CD4-positive, alpha-beta T cell treated with Interleukin-6 at 100 ng/mL for 8 hours (primary cell): ENCODE data around the gene UPK3BL2.
"Not testable (repeated sequence)": the region's sequence is repeated elsewhere in the genome, so short reads cannot be mapped to it uniquely, and the experiment has no call there.

Experiments
- DNase-seq: peaks from one replicate; pipeline ENCODE4 v3.0.0-alpha.2; 2020; ENCODE audit warnings: mixed read lengths, low spot score

UPK3BL2 gene

DNA sequence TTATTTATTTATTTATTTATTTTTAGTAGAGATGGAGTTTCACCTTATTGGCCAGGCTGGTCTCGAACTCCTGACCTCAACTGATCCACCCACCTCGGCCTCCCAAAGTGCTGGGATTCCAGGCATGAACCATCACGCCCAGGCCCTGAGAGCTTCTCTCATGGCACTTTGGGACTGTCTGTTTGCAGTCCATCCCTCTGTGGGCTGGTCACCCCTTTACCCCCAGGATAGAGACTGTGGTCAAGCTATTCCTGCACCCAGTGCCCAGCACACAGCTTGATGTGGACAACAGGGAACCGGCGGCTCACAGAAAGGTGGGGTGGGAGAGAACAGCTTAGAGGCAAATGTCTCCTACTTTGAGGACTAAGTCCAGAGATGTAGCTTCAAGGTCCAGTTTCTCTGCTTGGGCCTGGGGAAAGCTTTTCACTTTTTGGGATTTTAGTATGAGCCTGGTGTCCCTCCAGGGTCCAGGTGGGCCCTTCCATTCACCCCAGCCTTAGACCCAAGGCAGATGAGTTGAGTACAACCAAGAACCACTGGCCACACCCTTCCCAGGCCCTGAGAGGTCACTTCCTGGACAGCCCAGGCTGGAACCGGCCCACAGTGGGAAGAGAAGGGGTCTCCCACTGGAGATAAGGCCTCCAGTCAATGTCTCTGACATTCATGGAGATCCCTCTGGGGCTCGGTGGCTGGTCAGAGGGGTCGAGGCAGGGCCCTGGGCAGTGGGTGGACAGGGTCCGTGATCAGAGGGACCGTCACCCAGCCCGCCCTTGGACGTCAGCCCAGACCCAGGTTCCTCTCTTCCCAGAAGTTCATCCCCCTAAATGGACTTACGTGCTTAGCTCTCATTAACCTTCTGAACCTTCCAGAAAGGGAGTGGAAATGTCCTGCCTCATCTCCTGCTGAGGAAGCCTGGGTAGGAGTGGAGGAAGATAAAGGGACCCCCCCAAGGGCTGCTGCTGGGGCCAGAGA, 15.4 kb downstream of the UPK3BL2 start:
- not testable (repeated sequence) for DNase-seq

DNA sequence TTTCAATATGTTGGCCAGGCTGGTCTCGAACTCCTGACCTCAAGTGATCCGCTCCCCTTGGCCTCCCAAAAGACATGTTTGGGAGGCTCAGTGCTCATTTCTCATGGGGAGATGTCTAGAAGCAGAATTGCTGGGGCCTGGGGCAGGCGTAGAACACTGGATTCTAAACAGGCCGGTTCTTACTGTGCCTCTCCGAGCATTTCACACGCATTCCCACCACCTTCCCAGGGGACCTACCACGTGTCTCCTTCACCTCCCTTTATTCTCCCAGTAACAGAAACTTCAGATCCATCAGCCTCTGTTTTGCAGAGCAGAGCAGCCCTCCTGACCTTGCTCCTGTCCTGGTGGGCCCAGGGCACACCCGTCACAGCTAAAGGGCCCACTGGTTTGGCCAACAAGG, 16.3 kb downstream of the UPK3BL2 start:
- DNase-seq = not testable (repeated sequence)

DNA sequence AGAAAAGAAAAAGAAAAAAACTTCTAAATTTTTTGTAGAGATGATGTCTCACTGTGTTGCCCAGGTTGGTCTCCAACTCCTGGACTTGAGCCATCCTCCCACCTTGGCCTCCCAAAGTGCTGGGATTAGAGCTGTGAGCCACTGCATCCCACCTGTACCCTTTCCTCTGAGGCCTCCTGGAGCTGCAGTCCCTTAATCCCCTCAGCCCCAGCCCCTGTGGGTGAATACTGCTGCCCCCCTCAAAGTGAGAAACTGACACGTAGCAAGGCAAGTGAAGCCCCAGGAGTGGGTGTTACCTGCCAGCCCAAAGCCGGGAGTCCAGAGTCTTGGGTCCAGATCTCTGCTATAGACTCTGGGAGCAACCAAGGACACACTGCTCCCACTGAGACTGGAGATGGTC, 18.7 kb downstream of the UPK3BL2 start:
- not testable (repeated sequence) for DNase-seq

DNA sequence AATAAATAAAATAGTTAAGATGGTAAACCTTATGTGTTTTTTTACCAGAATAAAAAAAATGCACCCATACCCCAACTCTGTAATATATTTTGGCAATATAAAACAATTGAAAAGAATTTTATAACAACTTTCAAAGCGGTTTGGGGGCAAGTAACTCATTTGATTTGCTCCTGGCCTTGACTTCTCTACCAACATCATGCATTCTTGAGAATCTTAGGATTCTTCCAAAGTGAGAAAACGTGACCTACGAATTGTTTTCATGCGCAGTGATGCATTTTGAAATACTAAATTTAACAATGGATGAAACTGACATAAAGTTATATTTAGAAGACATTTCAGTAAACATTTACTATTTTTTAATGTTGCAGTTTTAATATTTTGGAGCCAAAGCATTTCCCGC, 22.7 kb downstream of the UPK3BL2 start:
- DNase-seq = not testable (repeated sequence)

DNA sequence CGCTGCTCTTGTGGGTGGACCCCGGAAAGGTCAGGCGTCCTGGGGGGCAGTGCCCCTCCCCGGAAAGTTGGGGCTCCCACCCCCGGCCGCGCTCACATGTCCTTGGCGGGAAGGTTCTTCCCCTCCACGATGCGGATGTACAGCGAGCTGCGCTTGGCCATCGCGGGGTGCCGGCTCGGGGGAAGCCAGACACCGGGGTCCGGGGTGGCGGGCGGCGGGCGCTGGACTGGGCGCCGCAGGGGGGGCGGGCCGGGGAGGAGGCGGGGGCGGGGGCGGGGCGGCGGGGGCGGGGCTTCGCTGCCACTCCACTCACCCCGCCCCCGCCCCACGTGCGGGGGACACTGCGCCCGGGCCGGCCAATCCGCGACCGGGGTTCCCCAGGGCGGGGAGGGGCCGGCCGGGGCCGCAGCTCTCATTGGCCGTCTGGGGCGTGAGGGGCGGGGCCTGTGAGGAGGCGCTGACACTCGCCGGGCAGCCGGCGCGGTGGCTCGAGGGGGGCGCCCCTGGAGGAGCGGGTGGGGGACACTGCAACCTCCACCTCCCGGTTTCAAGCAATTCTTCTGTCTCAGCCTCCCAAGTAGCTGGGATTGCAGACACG, 25.8 kb downstream of the UPK3BL2 start, which contains the start of gene RASA4B:
RASA4B (minus strand) TSS at position 228 of the 598 bp plus-strand sequence; CDS start at position 161, 67 bp downstream.
- DNase-seq = peak; percentile 8

DNA sequence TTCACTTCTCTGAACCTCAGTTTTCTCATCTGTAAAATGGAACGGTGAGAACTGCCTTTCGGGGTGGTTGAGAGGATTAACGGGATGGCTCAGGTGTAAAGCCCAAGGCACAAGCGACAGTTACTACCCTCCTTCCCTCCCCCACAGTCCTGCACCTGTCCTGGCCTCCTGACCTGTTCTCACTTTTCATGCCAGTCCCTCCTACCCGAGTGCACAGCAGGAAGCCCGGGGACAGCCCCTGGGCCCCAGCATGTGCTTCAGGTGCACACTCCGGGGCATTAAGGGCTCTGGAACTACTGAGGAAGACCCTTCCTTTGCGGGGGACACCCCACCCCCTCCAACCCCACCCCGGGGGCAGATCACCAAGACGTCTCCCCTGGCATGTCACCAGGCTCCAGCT, 26.5 kb downstream of the UPK3BL2 start:
- DNase-seq = not testable (repeated sequence)

DNA sequence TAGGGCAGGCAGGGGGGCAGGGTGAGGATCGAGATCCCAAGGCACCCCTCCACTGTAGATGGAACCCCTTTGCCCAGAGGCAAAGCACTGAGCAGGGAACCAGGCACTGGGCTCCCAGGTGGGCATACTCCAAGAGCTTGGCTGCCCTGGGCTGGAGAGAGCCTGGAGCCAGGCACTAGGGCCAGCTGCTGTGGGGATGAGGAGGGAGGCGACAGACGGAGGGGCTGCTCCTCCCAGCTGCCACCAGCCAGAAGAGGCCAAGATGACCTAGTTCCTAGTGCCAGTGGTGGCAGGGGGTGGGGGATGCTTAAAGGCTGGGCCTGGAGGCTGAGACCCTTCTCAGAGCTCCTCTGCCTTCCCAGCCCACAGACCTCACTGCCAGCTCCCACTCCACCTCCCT, 27.6 kb downstream of the UPK3BL2 start:
- DNase-seq = not testable (repeated sequence)

DNA sequence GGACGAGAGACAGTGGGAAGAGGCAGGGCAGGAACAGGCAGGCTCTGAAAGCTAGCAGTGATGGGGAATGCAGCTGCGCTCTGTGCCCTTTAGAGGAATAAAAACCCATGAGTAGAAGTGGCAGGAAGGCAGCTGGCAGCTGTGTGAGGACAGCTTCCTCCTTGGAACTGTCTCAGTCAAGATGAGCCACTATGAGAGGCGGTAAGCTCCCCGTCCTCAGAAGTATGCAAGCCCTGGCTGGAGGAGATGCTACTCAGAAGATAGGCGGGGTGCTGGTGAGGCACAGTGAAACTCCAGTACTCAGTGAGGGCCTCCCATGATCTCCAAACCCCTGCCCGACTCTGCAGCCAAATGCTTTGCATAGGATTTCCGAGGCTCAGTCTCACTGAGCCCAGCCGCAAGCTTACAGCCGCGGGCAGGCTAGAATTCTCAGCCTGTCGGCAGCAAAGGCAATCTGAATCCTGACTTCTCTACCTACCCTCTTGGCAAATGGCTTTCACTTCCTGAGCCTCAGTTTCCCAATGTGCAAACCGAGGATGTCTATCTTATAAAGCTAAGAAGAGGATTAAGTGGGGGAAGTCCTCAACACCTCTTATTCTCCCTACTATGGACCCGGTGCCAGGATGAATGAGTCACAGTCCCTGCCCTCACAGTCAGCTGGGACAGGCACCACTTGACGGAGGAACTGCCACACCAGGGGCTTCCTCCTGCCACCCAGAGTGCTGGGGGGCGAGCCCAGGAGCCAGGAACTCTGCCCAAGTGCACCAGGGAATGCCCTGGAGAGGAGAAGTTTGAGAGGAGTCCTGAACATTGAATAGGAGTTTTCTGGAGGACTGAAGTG, 28.4 kb downstream of the UPK3BL2 start:
- not testable (repeated sequence) for DNase-seq

DNA sequence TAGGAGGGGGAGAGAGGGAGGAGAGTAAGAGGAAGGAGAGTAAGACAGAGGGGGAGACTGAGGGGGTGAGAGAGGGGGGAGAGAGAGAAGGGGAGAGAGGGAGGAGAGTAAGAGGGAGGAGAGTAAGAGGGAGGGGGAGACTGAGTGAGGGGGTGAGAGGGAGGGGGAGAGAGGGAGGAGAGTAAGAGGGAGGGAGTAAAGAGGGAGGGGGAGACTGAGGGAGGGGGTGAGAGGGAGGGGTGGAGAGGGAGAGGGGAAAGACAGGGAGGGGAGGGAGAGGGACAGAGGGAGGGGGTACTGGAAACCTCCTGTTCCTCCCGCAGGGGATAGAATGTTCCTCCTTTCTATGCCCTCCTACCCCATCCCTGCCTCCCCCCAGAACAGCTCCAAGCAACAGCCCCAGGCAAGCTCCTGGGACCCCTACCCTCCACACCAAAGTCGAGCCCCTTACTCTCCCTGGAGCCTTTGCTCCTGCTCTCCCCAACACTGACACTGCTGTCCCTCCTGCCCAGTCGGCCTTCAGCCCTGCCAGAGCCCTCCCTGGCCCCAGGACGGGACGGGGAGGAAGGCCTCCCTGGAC, 30.8 kb downstream of the UPK3BL2 start:
- DNase-seq = peak; percentile 38

DNA sequence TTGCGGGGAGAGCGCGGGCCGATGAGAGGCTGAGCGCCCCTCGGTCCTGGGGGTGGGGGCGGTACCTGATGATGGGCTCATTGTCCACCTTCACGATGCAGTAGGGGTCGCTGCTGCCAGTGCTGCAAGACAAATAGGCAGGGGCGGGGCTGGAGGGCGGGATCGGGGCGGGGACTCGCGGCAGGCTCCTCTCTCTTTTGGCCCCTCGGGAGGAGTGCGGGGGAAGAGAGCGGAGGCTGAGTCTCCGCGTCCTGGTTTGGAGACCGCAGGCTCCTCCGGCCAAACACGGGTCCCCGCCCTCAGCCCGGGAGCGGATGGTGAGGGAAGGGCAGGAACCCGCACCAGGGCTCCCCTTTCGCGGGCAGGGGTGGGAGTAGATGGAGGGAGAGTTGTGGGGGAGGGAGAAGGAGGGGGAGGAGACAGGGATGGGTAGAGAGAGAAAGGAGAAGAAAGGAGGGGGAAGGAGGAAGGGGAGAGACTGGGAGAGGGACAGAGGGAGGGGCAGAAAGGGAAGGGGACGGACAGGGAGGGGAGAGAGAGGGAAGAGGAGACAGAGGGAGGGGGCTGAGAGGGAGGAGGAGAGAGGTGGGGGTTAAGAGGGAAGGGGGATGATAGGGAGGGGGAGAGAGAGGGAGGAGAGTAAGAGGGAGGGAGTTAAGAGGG, 31.5 kb downstream of the UPK3BL2 start:
- not testable (repeated sequence) for DNase-seq

DNA sequence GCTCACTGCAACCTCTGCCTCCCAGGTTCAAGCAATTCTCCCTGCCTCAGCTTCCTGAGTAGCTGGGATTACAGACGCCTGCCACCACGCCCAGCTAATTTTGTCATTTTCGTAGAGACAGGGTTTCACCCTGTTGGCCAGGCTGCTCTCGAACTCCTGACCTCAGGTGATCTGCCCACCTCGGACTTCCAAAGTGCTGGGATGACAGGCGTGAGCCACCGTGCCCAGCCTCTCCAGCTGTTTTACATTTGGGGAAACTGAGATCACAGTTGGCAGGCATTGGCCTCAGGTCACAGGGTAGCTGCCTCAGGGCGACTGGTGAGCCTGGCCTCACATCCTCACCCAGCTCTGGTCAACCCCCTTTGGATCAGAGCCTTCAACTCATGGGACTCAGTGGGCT, 32.9 kb downstream of the UPK3BL2 start:
- DNase-seq = not testable (repeated sequence)

DNA sequence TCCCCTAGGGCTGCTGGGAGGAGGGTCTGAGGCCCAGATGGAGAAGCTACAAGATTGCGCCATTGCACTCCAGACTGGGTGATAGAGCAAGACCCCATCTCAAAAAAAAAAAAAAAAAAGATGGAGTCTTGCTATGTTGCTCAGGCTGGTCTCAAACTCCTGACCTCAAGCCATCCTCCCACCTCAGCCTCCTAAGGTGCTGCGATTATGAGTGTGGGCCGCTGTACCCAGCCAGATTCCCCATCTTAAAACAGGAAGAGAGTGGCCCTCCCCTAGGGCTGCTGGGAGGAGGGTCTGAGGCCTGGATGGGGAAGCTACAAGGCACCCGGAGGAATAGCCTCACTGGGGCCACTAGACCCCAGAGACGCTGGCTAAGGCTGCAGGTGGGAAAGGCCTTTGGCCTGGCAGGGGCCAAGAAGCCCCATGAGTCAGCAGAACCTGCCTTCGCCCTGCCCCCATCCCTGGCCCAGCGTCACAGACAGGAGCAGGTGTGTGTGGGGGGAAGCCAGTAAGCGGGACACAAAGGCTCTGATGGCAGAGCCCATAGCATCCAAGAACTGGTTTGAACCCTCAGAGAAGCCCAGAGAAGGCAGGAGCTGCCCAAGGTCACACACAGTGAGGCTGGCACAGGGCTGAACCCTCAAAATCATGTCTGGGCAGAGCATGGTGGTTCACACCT, 35.9 kb downstream of the UPK3BL2 start:
- not testable (repeated sequence) for DNase-seq

DNA sequence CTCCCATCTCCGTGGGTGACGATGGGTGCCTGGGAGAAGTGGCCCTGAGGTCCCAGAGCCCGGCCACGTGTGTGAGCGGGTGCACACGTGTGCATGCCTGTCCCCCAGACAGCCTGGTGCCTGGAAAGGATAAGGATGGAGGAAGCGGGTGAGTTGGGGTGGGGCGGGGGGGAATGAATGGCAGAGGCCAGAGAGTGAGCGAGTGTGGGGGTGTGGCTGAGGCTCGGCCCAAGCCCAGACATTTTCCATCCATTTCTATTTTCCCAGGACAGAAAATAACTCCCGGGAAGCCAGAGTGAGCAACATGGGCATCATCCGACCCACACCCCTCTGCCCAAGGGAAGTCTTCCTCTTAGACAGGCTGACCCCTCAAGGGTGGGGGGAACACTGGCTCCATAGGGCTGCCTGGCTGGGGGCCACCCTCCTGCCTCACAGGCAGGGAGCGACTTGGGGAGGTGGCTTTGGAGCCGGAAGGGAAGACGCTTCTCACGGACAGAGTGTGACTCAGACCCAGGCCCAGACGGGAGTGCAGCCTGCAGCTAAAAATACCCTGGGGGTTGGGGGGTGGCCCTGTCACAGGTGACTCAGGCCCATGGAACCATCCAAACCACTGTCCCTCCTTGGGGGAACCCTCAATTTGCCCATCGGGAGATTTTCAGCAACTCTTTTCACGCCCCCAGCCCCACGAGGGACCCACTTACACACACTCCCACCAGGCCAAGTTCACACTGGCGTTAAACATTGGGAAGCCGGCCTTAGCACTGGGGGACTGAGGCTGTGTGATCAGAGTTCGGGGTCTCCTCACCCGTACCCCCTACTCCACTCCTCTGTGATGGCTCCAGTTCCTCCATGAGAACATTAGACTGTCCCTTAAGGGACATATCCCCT, 38.0 kb downstream of the UPK3BL2 start:
- not testable (repeated sequence) for DNase-seq

DNA sequence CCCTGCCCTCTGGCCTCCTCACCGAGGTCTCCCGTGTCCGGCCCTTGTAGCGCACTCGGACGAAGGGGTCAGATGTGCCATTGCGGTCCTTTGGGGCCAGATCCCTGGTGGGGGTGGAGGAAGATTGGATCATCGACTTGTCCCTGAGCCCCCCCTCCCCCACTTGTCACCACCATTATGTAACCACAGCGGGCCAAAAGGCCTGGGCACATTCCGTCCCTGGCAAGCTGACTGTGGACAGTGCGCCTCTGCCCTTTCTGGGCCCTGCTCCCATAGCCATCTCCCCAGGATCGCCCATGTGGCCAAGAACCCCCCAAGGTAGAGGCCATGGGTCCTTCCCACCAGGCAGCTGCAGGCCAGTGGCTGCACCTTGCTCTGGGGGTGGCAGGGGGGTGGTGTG, 40.4 kb downstream of the UPK3BL2 start:
- not testable (repeated sequence) for DNase-seq

DNA sequence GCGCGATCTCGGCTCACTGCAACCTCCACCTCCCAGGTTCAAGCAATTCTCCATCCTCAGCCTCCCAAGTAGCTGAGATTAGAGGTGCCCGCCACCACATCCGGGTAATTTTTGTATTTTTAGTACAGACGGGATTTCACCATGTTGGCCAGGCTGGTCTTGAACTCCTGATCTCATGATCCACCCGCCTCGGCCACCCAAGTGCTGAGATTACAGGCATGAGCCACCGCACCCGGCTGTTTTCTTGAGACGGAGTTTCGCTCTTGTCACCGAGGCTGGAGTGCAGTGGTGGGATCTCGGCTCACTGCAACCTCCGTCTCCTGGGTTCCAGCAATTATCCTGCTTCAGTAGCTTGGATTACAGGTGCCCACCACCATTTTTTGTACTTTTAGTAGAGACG, 45.2 kb downstream of the UPK3BL2 start:
- not testable (repeated sequence) for DNase-seq

DNA sequence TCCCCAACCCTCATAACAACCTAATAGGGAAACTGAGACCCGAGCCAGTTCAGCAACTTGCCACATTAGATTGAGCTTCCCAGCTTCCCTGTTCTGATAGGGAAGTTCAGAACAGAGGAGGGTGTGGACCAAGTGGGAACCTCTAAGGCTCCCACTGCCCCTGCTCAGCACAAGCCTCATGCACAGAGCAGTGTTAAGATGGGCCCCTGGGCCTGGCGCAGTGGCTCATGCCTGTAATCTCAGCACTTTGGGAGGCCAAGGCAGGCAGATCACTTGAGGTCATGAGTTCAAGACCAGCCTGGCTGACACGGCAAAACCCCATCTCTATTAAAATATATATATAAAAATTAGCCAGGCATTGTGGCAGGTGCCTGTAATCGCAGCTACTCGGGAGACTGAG, 46.2 kb downstream of the UPK3BL2 start:
- not testable (repeated sequence) for DNase-seq

DNA sequence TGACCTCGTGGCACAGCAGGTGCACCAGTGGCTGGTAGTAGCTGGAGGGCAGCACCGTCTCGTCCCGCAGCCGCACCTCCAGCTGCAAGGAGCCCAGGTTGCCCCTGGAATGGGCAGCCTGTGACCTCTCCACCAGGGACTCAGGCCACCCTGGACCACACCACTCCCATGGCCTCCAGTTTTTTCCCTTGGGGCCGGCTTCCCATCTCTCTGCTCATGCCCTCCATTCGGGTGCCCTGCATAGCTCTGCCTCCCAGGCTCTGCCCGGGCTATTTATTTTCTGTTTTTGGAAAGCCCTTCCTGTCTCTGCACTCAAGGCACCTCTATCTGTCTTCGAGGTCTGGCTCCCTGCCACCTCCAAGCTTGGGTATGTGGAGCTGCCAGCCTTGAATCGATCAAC, 46.6 kb downstream of the UPK3BL2 start:
- DNase-seq = not testable (repeated sequence)

DNA sequence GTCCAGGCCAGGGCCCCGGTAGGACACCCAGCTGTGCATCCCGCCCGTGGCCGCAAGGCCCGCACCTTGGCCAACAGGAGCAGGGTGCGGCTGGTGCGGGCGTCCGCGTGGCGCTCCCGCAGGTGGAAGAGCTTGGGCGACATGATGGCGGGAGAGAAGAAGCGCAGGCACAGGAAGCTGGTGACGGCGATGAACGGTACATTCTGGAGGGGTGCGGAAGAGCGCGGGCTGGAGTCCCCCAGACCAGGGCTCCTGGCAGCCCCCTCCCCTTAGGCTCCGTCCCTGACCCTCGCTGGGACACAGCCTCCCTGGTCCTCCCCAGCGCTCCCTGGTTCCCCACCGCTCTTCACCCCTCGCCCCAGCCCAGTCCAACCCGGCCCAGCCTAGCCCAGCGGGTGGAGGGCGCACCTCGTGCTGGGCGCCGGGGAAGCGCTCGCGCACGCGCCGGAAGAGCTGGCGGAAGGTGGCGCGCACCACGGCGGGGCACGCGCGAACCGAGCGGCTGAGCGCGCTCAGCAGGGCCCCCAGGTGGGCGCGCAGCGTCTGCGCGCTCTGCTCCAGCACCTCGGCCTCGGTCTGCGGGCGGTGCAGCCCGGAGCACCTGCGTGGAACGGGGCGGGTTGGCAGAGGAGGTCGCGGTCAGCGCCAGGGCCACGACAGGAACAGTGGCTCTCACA, 48.9 kb downstream of the UPK3BL2 start:
- not testable (repeated sequence) for DNase-seq

DNA sequence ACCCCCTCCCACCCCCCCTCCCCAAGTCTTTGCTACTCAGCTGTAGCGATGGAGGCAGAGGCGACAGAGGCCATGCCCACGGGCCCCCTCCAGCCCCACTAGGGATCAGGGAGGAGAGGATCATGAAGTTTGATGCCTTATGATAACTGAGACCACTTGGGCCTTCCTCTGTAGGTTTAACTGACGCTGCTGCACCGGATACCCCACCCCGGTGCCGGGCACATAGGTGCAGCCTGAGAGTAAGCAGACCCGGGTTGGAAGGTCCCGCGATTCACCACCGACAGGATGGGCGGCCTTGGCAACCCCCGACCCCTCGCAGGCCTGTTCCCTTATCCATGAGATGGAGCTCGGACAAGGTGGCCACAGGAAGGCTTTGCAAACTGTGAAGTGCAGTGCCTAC, 49.5 kb downstream of the UPK3BL2 start:
- DNase-seq = not testable (repeated sequence)
